Body of pancreas (tissue), 4 donors: ENCODE results near the gene DPP9. TPM values are rescaled to one million over a fixed set of nuclear protein-coding genes. Genes with fewer than 3 reads are reported as not detected.

ENCODE experiments used
- ATAC-seq: fragments of 150-250 bp; one replicate; pipeline ENCODE4 v1.9.1; 2016
- DNase-seq, 4 donors: peaks; one replicate each; pipeline ENCODE4 v3.0.0-alpha.2; 2019
- H3K27ac ChIP-seq, 4 donors: fragments of 200-600 bp; sonication (generic); 1 replicate in 3 of 4; 2 replicates in 1 of 4; pipeline versions ENCODE4 v1.5.1 to v1.6.1; 2016 to 2019; ENCODE audit warnings: mild to moderate bottlenecking in 1 of 4, mixed read lengths in 1 of 4, moderate library complexity in 1 of 4
- H3K27me3 ChIP-seq, 2 donors: fragments of 200-600 bp; sonication (generic); one replicate each; pipeline ENCODE4 v1.6.0; 2016; ENCODE audit warnings: mild to moderate bottlenecking in 1 of 2
- H3K36me3 ChIP-seq, 2 donors: fragments of 200-600 bp; sonication (generic); replicated peaks in 1 of 2; 2 replicates each; pipeline ENCODE4 v1.5.1; 2016; ENCODE audit warnings: low read depth in 2 of 2; ENCODE audit not compliant: insufficient read depth in 1 of 2
- H3K4me1 ChIP-seq: fragments of 200-600 bp; sonication (generic); one replicate; pipeline ENCODE4 v1.6.0; 2016
- H3K4me3 ChIP-seq, 2 donors: fragments of 200-600 bp; sonication (generic); 1 replicate in 1 of 2; 2 replicates in 1 of 2; pipeline ENCODE4 v1.5.1; 2016 to 2019
- H3K9me3 ChIP-seq, 3 donors: fragments of 200-600 bp; sonication (generic); 1 replicate in 2 of 3; 2 replicates in 1 of 3; pipeline ENCODE4 v1.5.1; 2016
- POLR2A ChIP-seq, 3 donors: fragments of 450-650 bp; IDR thresholded peaks; one replicate each; pipeline ENCODE4 v1.6.1; 2016; ENCODE audit warnings: antibody characterized with exemption in 3 of 3, mild to moderate bottlenecking in 2 of 3
- WGBS, 2 donors: methylation state at CpG; one replicate each; pipeline ENCODE4 v1.1.5; 2017; 5-methylcytosine and 5-hydroxymethylcytosine counted together
- intact Hi-C: fragments of 100-400 bp; cut with DNase I; formaldehyde crosslinking; loops from one replicate; pipeline ENCODE4 v1.15.1; 2023
- total RNA-seq, 2 donors: library from RNA; depleted of rRNA; stranded (reverse); fragments of >200 nt; gene quantifications; one replicate each; pipeline ENCODE4 v1.1.0, GENCODE V29; 2016
- TF ChIP-seq, protein P1 (sequence below), 7 experiments: fragments of 450-650 bp in 4 of 7; fragments of 200-600 bp in 3 of 7; sonication (generic) in 3 of 7; IDR thresholded peaks; one replicate each; pipeline ENCODE4 v1.5.1; 2016 to 2019; ENCODE audit warnings: antibody characterized with exemption in 7 of 7

DPP9 gene
- total RNA-seq, 2 donors from 2014 or later, result 44.6 to 130 TPM

DNA sequence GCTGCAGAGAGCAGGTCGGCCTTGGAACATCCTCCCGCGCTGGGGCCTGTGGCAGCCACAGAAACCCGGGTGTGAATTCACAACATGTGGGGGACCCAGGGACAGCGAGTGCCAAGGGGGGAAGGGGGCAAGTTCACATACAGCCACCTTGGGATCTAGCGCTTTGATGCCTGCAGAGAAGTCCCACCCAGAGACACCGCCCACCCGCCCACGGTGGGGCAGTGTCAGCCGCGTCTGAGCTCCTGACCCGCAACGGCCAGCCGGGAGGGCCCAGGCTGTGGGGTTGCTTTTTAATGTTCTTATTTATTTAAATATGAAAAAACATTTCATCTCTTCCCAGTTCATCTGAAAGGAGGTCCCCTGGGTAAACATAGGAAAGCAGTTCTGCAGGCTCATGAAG, 66.4 kb downstream of the DPP9 start:
- TF ChIP-seq POLR2A (IDR thresholded peaks at IDR 0.05), result no peak
- TF ChIP-seq, protein P1, sequence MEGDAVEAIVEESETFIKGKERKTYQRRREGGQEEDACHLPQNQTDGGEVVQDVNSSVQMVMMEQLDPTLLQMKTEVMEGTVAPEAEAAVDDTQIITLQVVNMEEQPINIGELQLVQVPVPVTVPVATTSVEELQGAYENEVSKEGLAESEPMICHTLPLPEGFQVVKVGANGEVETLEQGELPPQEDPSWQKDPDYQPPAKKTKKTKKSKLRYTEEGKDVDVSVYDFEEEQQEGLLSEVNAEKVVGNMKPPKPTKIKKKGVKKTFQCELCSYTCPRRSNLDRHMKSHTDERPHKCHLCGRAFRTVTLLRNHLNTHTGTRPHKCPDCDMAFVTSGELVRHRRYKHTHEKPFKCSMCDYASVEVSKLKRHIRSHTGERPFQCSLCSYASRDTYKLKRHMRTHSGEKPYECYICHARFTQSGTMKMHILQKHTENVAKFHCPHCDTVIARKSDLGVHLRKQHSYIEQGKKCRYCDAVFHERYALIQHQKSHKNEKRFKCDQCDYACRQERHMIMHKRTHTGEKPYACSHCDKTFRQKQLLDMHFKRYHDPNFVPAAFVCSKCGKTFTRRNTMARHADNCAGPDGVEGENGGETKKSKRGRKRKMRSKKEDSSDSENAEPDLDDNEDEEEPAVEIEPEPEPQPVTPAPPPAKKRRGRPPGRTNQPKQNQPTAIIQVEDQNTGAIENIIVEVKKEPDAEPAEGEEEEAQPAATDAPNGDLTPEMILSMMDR (IDR thresholded peaks at IDR 0.05), result no peak
- 81 to 86% methylated on average over 14 of the region's 14 CpGs for WGBS, 2 donors
- H3K4me3 ChIP-seq, result no peak overlapping the region
- intact Hi-C loops, result no loop called here
- no peaks in the 10 kb centered on the region for H3K27me3 ChIP-seq
- ATAC-seq, result no peak
- peaks cover 23 to 32% of the 10 kb centered on the region in 2 donors for H3K36me3 ChIP-seq
- no peaks in the 10 kb centered on the region for H3K9me3 ChIP-seq
- H3K27ac ChIP-seq, result no peak overlapping the region
- no peaks in the 10 kb centered on the region for H3K4me1 ChIP-seq
- DNase-seq, result no peak

DNA sequence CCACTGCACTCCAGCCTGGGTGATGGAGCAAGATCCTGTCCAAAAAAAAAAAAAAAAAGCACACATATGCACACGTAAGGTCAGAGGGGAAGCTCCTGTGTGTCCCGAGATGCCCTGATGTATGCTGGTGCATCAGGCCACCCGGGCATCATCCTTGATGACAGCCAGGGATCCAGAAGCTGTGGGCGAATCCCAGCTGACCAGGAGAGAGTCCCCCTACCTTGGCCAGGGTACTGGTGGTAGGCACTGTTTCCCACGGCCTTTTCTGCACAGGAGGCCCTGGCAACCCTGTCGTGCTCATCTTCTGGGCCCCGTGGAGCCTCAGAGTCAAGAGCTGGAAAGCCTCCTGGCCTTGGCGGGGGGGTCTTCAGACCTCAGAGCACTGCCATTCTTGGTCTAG, 67.5 kb downstream of the DPP9 start:
- no peak overlapping the region for H3K4me3 ChIP-seq
- DNase-seq (no peak), ATAC-seq (no peak)
- 77 to 81% methylated on average over 4 to 8 of the region's 8 CpGs for WGBS, 2 donors
- TF ChIP-seq, protein P1 (IDR thresholded peaks at IDR 0.05), result no peak
- no peak for TF ChIP-seq POLR2A (IDR thresholded peaks at IDR 0.05)
- no peak overlapping the region for H3K27ac ChIP-seq
- intact Hi-C loops, result no loop called here
- no peaks in the 10 kb centered on the region for H3K9me3 ChIP-seq
- H3K27me3 ChIP-seq, result no peaks in the 10 kb centered on the region
- H3K36me3 ChIP-seq, result peaks cover 18 to 31% of the 10 kb centered on the region in 2 donors
- no peaks in the 10 kb centered on the region for H3K4me1 ChIP-seq

GRCh38 chr19:4654437-4655361, 68.9 kb downstream of the DPP9 start:
- Histone ChIP-seq H3K27ac (no peak overlapping the region), H3K4me3 (no peak overlapping the region), H3K9me3 (no peaks in the 10 kb centered on the region), H3K27me3 (no peaks in the 10 kb centered on the region), H3K36me3 (peaks cover 16 to 23% of the 10 kb centered on the region in 2 donors), H3K4me1 (no peaks in the 10 kb centered on the region)
- no peak for ATAC-seq
- TF ChIP-seq, protein P1 (IDR thresholded peaks at IDR 0.05), result no peak
- no peak for TF ChIP-seq POLR2A (IDR thresholded peaks at IDR 0.05)
- intact Hi-C loops, result no loop called here
- 72 to 75% methylated on average over 27 of the region's 27 CpGs for WGBS, 2 donors
- no peak for DNase-seq

GRCh38 chr19:4653793-4654436, 69.7 kb downstream of the DPP9 start:
- DNase-seq, result no peak
- peaks cover 8 to 18% of the 10 kb centered on the region in 2 donors for H3K36me3 ChIP-seq
- intact Hi-C loops, result no loop called here
- WGBS, 2 donors, result 85 to 88% methylated on average over 9 to 12 of the region's 13 CpGs
- TF ChIP-seq, protein P1 (IDR thresholded peaks at IDR 0.05), result no peak
- TF ChIP-seq POLR2A (IDR thresholded peaks at IDR 0.05), result no peak
- no peaks in the 10 kb centered on the region for H3K27me3 ChIP-seq
- H3K27ac ChIP-seq, result no peak overlapping the region
- ATAC-seq, result no peak
- no peaks in the 10 kb centered on the region for H3K9me3 ChIP-seq
- no peak overlapping the region for H3K4me3 ChIP-seq
- no peaks in the 10 kb centered on the region for H3K4me1 ChIP-seq
